SJSA1 (cell line): ENCODE measurements around the gene IL23A. TPM values are rescaled to one million over a fixed set of nuclear protein-coding genes. Genes with fewer than 3 reads are reported as not detected.
A peak's percentile ranks its signal among the peaks of the same experiment; 100 is the strongest.
"Not testable (repeated sequence)": the region's sequence is repeated elsewhere in the genome, so short reads cannot be mapped to it uniquely, and the experiment has no call there.

ENCODE experiments used
- DNase-seq, 2 experiments: peaks; one replicate each; pipeline ENCODE4 v3.0.0-alpha.2; 2015 to 2020; ENCODE audit warnings: low spot score in 2 of 2, low read depth in 1 of 2
- H3K27ac ChIP-seq: fragments of 250-450 bp; sonication (Bioruptor Pico); 2 replicates; pipeline ENCODE4 v1.5.1; 2020; ENCODE audit warnings: mild to moderate bottlenecking, moderate library complexity
- H3K27me3 ChIP-seq: fragments of 250-450 bp; sonication (Bioruptor Pico); replicated peaks from 2 replicates; pipeline ENCODE4 v1.5.1; 2020; ENCODE audit warnings: mild to moderate bottlenecking, moderate library complexity
- H3K36me3 ChIP-seq: fragments of 250-450 bp; sonication (Bioruptor Pico); 2 replicates; pipeline ENCODE4 v1.5.1; 2020; ENCODE audit warnings: mild to moderate bottlenecking
- H3K4me1 ChIP-seq: fragments of 250-450 bp; sonication (Bioruptor Pico); replicated peaks from 2 replicates; pipeline ENCODE4 v1.6.1; 2021; ENCODE audit warnings: mild to moderate bottlenecking
- H3K4me3 ChIP-seq: fragments of 250-450 bp; sonication (Bioruptor Pico); 2 replicates; pipeline ENCODE4 v1.5.1; 2020; ENCODE audit warnings: mild to moderate bottlenecking
- H3K9me3 ChIP-seq: fragments of 250-450 bp; sonication (Bioruptor Pico); replicated peaks from 2 replicates; pipeline ENCODE4 v1.5.1; 2020; ENCODE audit warnings: mild to moderate bottlenecking
- total RNA-seq: library from RNA; depleted of rRNA; stranded (reverse); fragments of >200 nt; shearing (Covaris generic); gene quantifications from 2 replicates; pipeline ENCODE4 v1.2.3, GENCODE V29; 2014

The IL23A gene
- total RNA-seq, 1 experiment from 2014 or later, result 1.4 TPM

DNA sequence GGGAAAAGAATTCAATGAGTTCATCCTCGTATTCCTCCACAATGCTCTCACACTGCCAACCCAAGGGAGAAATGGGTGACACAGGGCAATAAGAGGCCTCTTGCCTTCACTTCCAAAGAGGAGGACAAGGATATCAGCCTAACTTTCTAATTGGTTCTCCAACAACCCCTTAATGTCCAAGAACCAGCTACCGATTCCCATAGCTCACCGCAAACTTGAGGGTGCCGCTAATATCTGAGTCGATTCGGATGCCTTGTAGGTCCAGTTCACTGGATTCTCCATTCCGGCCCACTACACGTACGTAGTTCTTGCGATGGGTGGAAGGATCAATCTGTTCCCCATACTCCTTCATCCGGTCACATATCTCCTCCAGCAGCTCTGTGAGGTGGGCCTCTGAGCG, 27.7 kb upstream of the IL23A start:
- no peaks in the 10 kb centered on the region for H3K27me3 ChIP-seq
- H3K9me3 ChIP-seq, result no peaks in the 10 kb centered on the region
- peaks cover 64% of the 10 kb centered on the region for H3K36me3 ChIP-seq
- H3K4me1 ChIP-seq, result peaks cover 7% of the 10 kb centered on the region
- H3K27ac ChIP-seq, result no peak overlapping the region
- DNase-seq, result no peak
- H3K4me3 ChIP-seq, result no peak overlapping the region

DNA sequence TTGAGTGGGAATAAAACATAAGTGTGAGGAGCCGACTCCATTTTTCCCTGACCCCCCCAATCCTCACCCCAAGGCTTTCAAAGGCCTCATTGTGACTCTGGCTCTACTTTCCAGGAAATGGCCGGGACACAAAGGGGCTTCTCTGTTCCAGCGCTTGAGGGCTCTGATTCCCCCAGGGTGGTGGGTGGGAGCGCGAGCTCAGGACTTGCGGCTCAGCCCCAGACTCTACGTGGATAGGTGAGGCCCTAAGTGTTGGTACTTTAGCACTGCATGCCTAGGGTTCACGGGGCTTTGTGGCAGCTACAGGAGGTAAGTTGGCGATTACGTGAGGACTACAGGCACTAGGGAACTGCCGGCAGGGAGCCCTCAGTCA, 23.4 kb upstream of the IL23A start:
- no peak for DNase-seq
- H3K36me3 ChIP-seq, result peaks cover 35% of the 10 kb centered on the region
- peaks cover 10% of the 10 kb centered on the region for H3K4me1 ChIP-seq
- H3K9me3 ChIP-seq, result no peaks in the 10 kb centered on the region
- H3K27me3 ChIP-seq, result no peaks in the 10 kb centered on the region
- H3K27ac ChIP-seq, result peak overlapping the region; percentile 65
- H3K4me3 ChIP-seq, result peak overlapping the region; percentile 67

DNA sequence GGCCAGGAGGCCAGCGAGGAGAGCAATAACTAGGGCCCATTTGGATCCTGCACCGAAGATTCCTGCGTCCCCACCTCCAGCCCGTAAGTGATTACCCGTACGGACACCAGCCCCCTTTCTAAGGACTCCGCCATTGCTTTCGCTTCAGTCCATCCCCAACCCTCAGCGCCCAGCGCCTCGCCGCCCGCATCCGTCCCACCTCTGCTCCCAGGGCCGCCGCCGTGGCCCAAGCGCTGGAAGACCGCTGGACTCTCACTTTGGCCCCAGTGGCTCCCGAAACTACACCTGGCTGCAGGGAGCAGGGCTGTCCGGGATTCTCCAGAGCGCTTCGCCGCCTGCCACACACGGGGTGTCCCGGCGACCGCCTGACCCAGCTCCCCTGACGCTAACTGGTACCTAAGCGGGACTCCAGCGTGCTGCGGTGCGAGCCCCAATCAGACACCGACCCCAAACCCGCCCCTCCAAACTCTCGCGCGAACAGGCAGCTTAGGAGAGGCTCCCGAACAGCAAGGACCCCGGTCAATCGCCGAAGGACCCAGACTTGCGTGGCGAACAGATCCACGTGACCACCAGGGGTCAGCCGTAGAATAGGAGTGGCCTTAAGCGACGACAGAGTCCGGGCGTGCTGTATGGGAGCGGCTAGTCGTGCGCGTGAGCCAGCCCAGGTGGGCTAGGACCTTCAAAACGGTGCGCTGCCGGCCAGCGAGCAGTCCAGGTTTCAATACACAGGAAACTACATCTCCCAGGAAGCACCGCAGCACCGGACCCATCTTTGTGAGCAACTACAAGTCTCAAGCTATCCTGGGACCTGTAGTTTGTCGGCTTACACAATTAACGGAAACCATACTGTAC, 22.8 kb upstream of the IL23A start, which contains the start of gene CNPY2:
Gene CNPY2, minus strand, starts transcription at position 367 of the 852 bp plus-strand sequence. CDS start 771 bp downstream, outside the sequence.
- H3K27me3 ChIP-seq, result no peaks in the 10 kb centered on the region
- H3K4me1 ChIP-seq, result peaks cover 10% of the 10 kb centered on the region
- H3K4me3 ChIP-seq, result peak within 1 kb of the TSS; percentile 67
- H3K27ac ChIP-seq, result peak within 1 kb of the TSS; percentile 65
- peak; percentile 97 for DNase-seq
- H3K9me3 ChIP-seq, result no peaks in the 10 kb centered on the region
- H3K36me3 ChIP-seq, result peaks cover 29% of the 10 kb centered on the region

- Histone ChIP-seq H3K4me3 (no peak overlapping the region), H3K36me3 (peaks cover 21% of the 10 kb centered on the region), H3K4me1 (peaks cover 10% of the 10 kb centered on the region), H3K27ac (no peak overlapping the region), H3K27me3 (no peaks in the 10 kb centered on the region), H3K9me3 (no peaks in the 10 kb centered on the region)
- no peak for DNase-seq
Measured at GRCh38 chr12:56317675-56318074, 21.0 kb upstream of the IL23A start.

DNA sequence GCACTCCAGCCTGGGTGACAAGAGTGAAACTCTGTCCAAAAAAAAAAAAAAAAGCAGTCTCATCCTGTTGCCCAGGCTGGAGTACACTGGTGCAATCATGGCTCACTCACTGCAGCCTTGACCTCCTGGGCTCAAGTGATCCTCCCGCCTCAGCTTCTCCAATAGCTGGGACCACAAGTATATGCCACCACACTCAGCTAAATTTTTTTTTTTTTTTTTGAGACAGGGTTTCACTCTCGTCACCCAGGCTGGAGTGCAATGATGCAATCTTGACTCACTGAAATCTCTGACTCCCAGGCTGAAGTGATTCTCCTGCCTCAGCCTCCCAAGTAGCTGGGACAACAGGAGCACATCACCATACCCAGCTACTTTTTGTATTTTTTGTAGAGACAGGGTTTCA, 17.7 kb upstream of the IL23A start:
- DNase-seq, result no peak
- no peak overlapping the region for H3K27ac ChIP-seq
- no peaks in the 10 kb centered on the region for H3K27me3 ChIP-seq
- no peaks in the 10 kb centered on the region for H3K9me3 ChIP-seq
- no peak overlapping the region for H3K4me3 ChIP-seq
- H3K36me3 ChIP-seq, result peaks cover 3% of the 10 kb centered on the region
- 0 out of 2 replicates have a peak, but pooled peaks cover 3% of the 10 kb centered on the region for H3K4me1 ChIP-seq

- not testable (repeated sequence) for DNase-seq, H3K27me3 ChIP-seq, H3K9me3 ChIP-seq, H3K4me3 ChIP-seq, H3K27ac ChIP-seq, H3K4me1 ChIP-seq, H3K36me3 ChIP-seq
Measured at GRCh38 chr12:56321610-56322009, 17.1 kb upstream of the IL23A start.

- no peak for DNase-seq
- Histone ChIP-seq H3K4me1 (no peaks in the 10 kb centered on the region), H3K36me3 (peaks cover 3% of the 10 kb centered on the region), H3K4me3 (no peak overlapping the region), H3K9me3 (no peaks in the 10 kb centered on the region), H3K27ac (no peak overlapping the region), H3K27me3 (no peaks in the 10 kb centered on the region)
Measured at GRCh38 chr12:56324206-56324605, 14.5 kb upstream of the IL23A start.

DNA sequence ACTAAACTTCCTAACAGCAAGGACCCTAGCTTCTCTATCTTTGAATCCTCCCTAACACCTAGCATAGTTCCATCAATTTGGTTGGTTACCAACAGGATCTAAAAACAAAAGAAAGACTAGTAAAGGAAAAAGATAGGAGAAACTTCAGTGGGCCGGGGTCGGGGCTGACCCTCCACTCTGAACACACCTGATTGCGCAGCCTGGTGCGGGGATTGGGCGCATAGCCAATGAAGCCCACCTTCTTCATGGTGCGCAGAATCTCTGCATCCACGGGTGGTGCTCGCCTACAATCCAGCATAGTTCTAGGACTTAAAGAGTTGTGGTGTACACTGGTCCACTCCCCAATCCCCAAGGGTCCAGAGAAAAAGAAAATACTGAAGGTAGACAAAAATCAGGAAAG, 12.6 kb upstream of the IL23A start:
- peaks cover 3% of the 10 kb centered on the region; the same call in 1 of the 2 replicates for H3K36me3 ChIP-seq
- no peaks in the 10 kb centered on the region for H3K9me3 ChIP-seq
- DNase-seq, result no peak
- no peaks in the 10 kb centered on the region for H3K27me3 ChIP-seq
- no peaks in the 10 kb centered on the region for H3K4me1 ChIP-seq
- no peak overlapping the region for H3K27ac ChIP-seq
- H3K4me3 ChIP-seq, result no peak overlapping the region

- Histone ChIP-seq H3K36me3 (peaks cover 3% of the 10 kb centered on the region; the same call in 1 of the 2 replicates), H3K9me3 (no peaks in the 10 kb centered on the region), H3K4me1 (no peaks in the 10 kb centered on the region), H3K4me3 (no peak overlapping the region), H3K27me3 (no peaks in the 10 kb centered on the region), H3K27ac (no peak overlapping the region)
- DNase-seq, result no peak
Measured at GRCh38 chr12:56326533-56326932, 12.2 kb upstream of the IL23A start.

DNA sequence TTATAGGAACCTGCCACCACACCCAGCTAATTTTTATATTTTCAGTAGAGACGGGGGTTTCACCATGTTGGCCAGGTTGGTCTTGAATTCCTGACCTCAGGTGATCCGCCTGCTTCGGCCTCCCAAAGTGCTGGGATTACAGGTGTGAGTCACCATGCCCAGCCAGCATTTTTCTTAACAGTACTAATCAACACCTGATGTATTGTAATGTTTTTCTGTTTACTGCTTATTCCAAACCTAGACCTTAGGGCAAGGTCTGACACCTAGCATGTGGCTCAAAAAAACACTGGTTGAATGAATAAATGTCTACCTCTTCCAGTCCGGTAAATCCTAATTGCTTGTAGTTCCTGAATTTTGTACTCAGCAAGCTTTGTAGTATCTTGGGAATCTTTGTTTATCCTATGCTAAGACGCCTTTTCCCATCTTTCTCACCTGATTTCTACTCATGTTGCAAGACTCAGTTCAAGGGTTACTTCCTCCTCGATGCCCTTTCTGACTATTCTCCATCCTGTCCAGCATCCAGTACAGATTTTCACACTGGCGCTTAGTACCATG, 7.7 kb upstream of the IL23A start:
- Histone ChIP-seq H3K36me3 (no peaks in the 10 kb centered on the region), H3K4me1 (peaks cover 14% of the 10 kb centered on the region), H3K27me3 (no peaks in the 10 kb centered on the region), H3K9me3 (no peaks in the 10 kb centered on the region), H3K4me3 (no peak overlapping the region), H3K27ac (no peak overlapping the region)
- no peak for DNase-seq

- H3K9me3 ChIP-seq, result no peaks in the 10 kb centered on the region
- peak overlapping the region; percentile 97 for H3K27ac ChIP-seq
- DNase-seq, result no peak
- peaks cover 14% of the 10 kb centered on the region for H3K4me1 ChIP-seq
- peak overlapping the region; percentile 47 for H3K4me3 ChIP-seq
- H3K36me3 ChIP-seq, result no peaks in the 10 kb centered on the region
- H3K27me3 ChIP-seq, result no peaks in the 10 kb centered on the region
Measured at GRCh38 chr12:56332512-56333196, 6.0 kb upstream of the IL23A start.

DNA sequence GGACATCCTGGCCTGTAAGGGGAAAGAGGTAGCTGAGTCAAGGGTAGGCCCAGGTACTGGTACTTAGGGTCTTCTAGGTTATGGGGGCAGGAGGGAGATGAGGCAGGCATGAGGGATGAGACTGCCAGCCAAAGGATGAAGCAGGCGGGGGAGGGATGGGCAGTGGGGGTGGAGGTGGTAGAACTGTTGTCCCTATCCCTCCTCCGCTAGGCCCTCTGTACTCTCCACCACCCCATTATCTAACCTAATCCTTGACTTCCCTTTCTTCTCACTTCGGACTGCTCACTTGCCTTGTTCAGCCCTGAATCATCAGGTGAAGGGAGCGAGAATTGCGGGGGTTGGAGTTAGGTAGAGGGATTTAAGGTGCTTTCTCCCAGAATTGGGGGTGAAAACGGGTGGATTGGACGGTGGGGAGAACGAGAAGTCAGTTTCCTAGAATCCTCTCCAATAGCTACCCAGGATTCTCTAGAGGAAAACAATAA, 5.4 kb upstream of the IL23A start:
- Histone ChIP-seq H3K27ac (peak overlapping the region; percentile 97), H3K9me3 (no peaks in the 10 kb centered on the region), H3K27me3 (no peaks in the 10 kb centered on the region), H3K36me3 (no peaks in the 10 kb centered on the region), H3K4me1 (peaks cover 14% of the 10 kb centered on the region), H3K4me3 (peak overlapping the region; percentile 47)
- no peak for DNase-seq

DNA sequence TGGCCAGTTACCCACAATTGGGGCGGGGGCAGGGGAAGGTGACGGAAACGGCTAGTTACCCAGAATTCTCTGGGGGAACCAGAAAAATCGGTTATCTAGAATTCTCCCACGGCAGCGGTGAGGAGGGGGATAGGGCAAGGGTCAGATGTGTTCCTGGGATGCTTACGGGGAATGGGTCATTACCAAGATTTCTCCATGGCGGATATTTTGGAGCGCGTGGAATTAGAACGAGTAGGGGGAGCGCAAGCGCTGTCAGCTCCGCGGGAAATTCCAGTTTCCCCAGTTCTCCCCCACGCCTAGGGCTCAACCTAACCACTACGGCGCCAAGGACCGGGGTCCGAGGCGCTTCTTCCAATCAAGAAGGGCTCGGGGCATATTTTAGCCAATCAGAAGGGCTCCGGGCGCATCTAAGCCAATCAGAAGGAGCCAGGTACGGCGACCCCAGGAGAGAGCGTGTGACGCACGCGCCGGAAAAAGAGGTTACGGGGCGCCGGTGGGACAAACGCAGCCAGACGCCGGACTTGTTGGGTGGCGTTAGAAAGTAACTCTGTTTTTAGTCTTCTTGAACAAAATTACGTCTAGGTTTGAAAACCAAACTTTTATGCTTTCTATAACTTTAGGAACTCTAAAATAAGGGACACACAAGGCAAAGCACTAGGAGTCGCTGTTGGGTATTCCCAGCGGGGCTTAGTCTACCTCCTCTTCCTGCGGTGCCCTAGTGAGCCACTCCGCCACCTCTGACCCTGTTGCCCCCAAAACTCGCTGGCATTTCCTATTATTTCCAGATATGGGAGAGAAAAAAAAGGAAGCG, 4.8 kb upstream of the IL23A start, which contains the start of gene PAN2:
Gene PAN2, minus strand, starts transcription at position 322 of the 811 bp plus-strand sequence. CDS start 906 bp downstream, outside the sequence.
- no peaks in the 10 kb centered on the region for H3K27me3 ChIP-seq
- H3K36me3 ChIP-seq, result no peaks in the 10 kb centered on the region
- H3K27ac ChIP-seq, result peak within 1 kb of the TSS; percentile 97
- DNase-seq, result peak; percentile 96
- H3K4me3 ChIP-seq, result peak within 1 kb of the TSS; percentile 47
- H3K9me3 ChIP-seq, result no peaks in the 10 kb centered on the region
- H3K4me1 ChIP-seq, result peaks cover 14% of the 10 kb centered on the region
